Lower lobe of right lung (tissue), 2 donors: ENCODE results near the gene CALU. TPM values are rescaled to one million over a fixed set of nuclear protein-coding genes. Genes with fewer than 3 reads are reported as not detected.

Source experiments
- ATAC-seq, 2 donors: fragments of 200-7000 bp; cut with Tn5 transposase; one replicate each; pipeline ENCODE4 v1.9.1; 2020 to 2022; ENCODE audit warnings: mild to moderate bottlenecking in 2 of 2, moderate library complexity in 2 of 2
- DNase-seq: peaks from one replicate; pipeline ENCODE4 v3.0.0-alpha.2; 2020
- H3K27ac ChIP-seq: fragments of 200-600 bp; one replicate; pipeline ENCODE4 v1.8.0; 2022
- H3K27me3 ChIP-seq: fragments of 200-600 bp; one replicate; pipeline ENCODE4 v1.8.0; 2022; ENCODE audit warnings: low read depth
- H3K36me3 ChIP-seq: fragments of 200-600 bp; one replicate; pipeline ENCODE4 v1.8.0; 2022; ENCODE audit warnings: mild to moderate bottlenecking
- H3K4me1 ChIP-seq: fragments of 200-600 bp; one replicate; pipeline ENCODE4 v1.8.0; 2022
- H3K4me3 ChIP-seq: fragments of 200-600 bp; one replicate; pipeline ENCODE4 v1.8.0; 2022; ENCODE audit warnings: mild to moderate bottlenecking
- H3K9me3 ChIP-seq: fragments of 200-600 bp; one replicate; pipeline ENCODE4 v1.8.0; 2022
- intact Hi-C: fragments of 100-400 bp; cut with DNase I; formaldehyde crosslinking; loops from one replicate; pipeline ENCODE4 v1.11.0; 2022
- total RNA-seq: library from RNA; stranded (reverse); fragmentation: NEBNext Ultra II Directional; extraction: Animal tissue kit (Norgen Biotek cat#: 25700); gene quantifications from one replicate; pipeline ENCODE4 v1.2.1, GENCODE V29; 2021
- TF ChIP-seq, protein P1 (sequence below): fragments of 200-600 bp; IDR thresholded peaks from one replicate; pipeline ENCODE4 v1.8.0; 2022; ENCODE audit warnings: antibody characterized with exemption, mild to moderate bottlenecking
- donor health status: DM: no; HTN: yes; CAD: no; lungs with severe emphysema.

CALU gene
- total RNA-seq, 1 donor from 2014 or later: 84.6 TPM

GRCh38 chr7:128697302-128697905 is 41.8 kb upstream of the CALU start:
- TF ChIP-seq, protein P1, sequence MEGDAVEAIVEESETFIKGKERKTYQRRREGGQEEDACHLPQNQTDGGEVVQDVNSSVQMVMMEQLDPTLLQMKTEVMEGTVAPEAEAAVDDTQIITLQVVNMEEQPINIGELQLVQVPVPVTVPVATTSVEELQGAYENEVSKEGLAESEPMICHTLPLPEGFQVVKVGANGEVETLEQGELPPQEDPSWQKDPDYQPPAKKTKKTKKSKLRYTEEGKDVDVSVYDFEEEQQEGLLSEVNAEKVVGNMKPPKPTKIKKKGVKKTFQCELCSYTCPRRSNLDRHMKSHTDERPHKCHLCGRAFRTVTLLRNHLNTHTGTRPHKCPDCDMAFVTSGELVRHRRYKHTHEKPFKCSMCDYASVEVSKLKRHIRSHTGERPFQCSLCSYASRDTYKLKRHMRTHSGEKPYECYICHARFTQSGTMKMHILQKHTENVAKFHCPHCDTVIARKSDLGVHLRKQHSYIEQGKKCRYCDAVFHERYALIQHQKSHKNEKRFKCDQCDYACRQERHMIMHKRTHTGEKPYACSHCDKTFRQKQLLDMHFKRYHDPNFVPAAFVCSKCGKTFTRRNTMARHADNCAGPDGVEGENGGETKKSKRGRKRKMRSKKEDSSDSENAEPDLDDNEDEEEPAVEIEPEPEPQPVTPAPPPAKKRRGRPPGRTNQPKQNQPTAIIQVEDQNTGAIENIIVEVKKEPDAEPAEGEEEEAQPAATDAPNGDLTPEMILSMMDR: no peak
- H3K27me3 ChIP-seq: peaks cover 48% of the 10 kb centered on the region
- no peaks in the 10 kb centered on the region for H3K36me3 ChIP-seq
- no peak overlapping the region for H3K27ac ChIP-seq
- DNase-seq: peak; percentile 69
- H3K4me3 ChIP-seq: peak overlapping the region; percentile 29
- peaks cover 7% of the 10 kb centered on the region for H3K4me1 ChIP-seq
- ATAC-seq: peak; percentile 67 to 78
- intact Hi-C loops: no loop called here
- no peaks in the 10 kb centered on the region for H3K9me3 ChIP-seq

DNA sequence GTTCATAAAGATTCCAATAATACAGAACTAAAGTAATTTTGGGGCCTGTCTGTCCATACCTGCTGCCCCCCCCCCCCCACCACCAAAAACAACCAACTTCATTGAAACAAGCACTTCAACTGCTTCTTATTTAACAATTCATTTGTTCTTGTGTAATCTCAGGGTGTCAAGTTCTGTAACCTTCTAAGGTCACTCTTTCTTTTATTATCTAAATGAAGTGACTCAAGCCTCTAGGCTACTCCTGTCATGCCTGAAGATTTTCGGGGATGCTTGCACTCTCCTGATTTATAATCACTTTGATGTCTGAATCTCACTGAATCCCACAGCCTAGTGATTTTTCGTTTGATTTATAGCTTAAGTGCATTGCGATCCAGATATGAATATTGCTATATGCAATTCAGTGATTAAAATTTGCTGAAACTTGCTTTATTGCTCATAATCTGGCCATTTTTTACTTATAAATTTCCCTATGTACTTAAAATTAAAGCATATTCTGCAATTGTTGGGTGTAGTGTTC is 39.9 kb upstream of the CALU start:
- no peak for DNase-seq
- Histone ChIP-seq H3K27ac (no peak overlapping the region), H3K4me3 (no peak overlapping the region), H3K4me1 (peaks cover 7% of the 10 kb centered on the region), H3K36me3 (no peaks in the 10 kb centered on the region), H3K27me3 (peaks cover 48% of the 10 kb centered on the region), H3K9me3 (no peaks in the 10 kb centered on the region)
- TF ChIP-seq, protein P1: no peak
- intact Hi-C loops: no loop called here
- no peak for ATAC-seq

DNA sequence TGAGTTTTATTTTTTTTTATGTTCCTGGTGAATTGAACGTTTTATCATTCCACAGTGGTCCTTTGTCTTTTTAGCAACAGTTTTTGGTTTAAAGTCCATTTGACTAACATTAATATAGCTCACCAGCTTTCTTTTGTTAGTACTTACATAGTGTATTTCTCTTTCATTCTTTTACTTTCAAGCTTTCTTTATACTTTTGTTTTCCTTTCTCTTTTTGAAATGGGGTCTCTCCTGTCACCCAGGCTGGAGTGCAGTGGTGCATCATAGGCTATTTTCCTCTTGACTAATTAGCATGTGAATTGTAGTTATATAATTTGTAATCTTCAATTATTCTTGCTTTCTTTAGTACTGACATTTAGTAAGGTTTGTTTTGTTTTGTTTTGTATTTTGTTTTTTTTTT is 39.3 kb upstream of the CALU start:
- H3K4me3 ChIP-seq: no peak overlapping the region
- intact Hi-C loops: no loop called here
- peaks cover 7% of the 10 kb centered on the region for H3K4me1 ChIP-seq
- no peaks in the 10 kb centered on the region for H3K9me3 ChIP-seq
- DNase-seq (no peak), ATAC-seq (no peak)
- peaks cover 48% of the 10 kb centered on the region for H3K27me3 ChIP-seq
- no peaks in the 10 kb centered on the region for H3K36me3 ChIP-seq
- no peak overlapping the region for H3K27ac ChIP-seq
- TF ChIP-seq, protein P1: no peak

DNA sequence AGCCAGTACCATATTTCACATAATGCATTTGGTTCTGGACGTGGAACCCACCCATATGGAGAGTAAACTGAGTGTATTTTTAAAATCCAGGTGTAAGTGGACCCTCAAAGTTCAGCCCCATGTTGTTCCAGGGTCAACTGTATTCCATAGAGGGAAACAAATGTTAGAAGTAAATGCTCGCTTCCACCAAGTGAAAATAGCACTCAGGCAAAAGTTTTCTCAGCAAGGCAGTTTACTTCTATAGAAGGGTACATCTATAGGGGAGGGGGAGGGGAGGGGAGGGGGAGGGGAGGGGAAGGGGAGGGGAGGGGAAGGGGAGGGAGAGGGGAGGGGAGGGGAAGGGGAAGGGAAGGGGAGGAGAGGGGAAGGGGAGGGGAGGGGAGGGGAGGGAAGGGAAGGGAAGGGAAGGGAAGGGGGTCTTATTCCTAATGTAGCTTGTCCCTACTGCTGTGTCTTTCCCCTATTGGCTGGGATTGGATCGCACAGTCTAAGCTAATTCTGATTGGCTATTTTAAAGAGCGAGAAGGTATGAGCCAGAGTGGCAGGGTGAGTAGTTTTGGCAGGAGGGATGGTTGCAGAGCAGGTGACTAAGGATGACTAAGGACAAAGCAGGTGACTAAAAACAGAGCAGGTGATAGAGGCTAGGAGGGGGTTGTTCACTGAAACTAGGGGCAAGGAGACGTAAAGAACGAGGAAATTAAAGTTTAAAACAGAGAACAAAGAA is 37.9 kb upstream of the CALU start:
- no peaks in the 10 kb centered on the region for H3K9me3 ChIP-seq
- H3K4me1 ChIP-seq: peaks cover 7% of the 10 kb centered on the region
- H3K4me3 ChIP-seq: no peak overlapping the region
- intact Hi-C loops: no loop called here
- ATAC-seq (no peak), DNase-seq (no peak)
- no peaks in the 10 kb centered on the region for H3K36me3 ChIP-seq
- TF ChIP-seq, protein P1: no peak
- peaks cover 46% of the 10 kb centered on the region for H3K27me3 ChIP-seq
- H3K27ac ChIP-seq: no peak overlapping the region

DNA sequence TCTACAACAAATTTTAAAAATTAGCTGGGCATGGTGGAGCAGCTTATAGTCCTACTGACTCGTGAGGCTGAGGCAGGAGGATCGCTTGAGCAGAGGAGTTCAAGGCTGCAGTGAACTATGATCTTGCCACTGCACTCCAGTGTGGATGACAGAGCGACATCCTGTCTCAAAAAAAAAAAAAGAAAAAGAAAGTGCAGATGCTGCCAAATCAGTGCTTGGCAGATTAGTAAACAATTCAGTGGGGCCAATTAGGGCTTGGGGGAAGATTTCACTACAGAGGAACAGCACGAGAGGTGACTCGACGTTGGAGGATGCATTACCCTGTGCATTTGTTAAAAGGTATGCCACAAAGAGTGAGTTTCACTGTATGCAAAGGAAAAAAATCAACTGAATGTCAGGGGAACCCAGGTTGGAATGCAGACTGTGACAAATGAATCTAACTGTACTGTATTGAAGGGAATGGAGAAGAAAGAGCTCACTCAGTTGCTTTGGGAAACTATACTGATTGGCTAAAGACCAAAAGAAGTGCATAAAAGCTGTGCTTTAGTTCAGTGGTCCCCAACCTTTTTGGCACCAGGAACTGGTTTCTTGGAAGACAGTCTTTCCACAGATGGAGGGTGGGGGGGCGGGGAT is 35.4 kb upstream of the CALU start:
- Histone ChIP-seq H3K9me3 (no peaks in the 10 kb centered on the region), H3K27me3 (peaks cover 21% of the 10 kb centered on the region), H3K4me3 (no peak overlapping the region), H3K36me3 (no peaks in the 10 kb centered on the region), H3K4me1 (no peaks in the 10 kb centered on the region), H3K27ac (no peak overlapping the region)
- ATAC-seq: no peak
- intact Hi-C loops: no loop called here
- no peak for DNase-seq
- TF ChIP-seq, protein P1: no peak
